ENCODE measurements around the gene GRAMD1A. TPM values are rescaled to one million over a fixed set of nuclear protein-coding genes. Genes with fewer than 3 reads are reported as not detected.
"Not testable (repeated sequence)": the region's sequence is repeated elsewhere in the genome, so short reads cannot be mapped to it uniquely, and the experiment has no call there.

Gene GRAMD1A
- total RNA-seq, 1 donor from 2014 or later, result 67.4 TPM

DNA sequence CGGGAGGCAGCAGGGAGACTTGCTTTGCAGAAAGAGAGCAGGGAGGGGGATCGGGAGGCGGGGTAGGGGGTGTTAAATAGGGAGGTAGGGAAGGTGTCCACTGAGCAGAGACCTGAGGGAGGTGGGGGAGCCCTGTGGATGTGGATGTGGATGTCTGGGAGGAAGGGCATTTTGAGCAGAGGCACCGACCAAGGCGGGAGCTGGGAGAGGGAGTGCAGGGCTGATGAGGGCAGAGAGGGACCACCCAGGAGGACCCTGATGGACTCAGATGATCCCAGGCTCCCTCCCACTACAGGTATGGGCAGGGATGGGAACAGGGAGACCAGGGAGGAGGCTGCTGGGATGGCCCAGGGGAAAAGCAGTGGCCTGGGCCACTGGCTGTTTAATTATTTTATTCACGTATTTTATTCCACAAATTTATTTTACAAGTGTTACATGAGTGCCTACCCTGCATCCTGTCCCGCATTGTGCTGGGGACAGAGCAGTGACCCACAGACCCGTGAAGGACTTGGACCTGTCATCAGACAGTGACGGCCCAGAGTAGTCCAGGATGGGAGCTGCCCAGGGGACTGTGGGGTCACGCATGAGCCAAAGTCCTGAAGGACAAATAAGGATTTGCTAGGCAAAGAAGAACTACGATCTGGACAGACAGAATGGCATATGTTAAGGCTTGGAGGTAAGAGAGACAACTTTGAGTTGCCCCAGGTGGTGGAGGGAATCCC, 5.3 kb downstream of the GRAMD1A start:
- Mint-ChIP-seq H3K4me3 (ENCODE audit: unreplicated experiment) (no peak overlapping the region), H3K9me3 (ENCODE audit: unreplicated experiment) (peaks cover under 1% of the 10 kb centered on the region), H3K4me1 (ENCODE audit: low read depth, unreplicated experiment) (peaks cover 17% of the 10 kb centered on the region), H3K27ac (ENCODE audit: unreplicated experiment) (no peak overlapping the region), H3K36me3 (ENCODE audit: low read depth, unreplicated experiment) (peaks cover 18% of the 10 kb centered on the region), H3K27me3 (ENCODE audit: low read depth, unreplicated experiment) (no peaks in the 10 kb centered on the region)
- Histone ChIP-seq H4K20me1 (ENCODE audit: insufficient read depth, low read length) (peaks cover 78% of the 10 kb centered on the region), H3K79me2 (ENCODE audit: insufficient read depth, low read length) (peaks cover 72% of the 10 kb centered on the region), H3K27ac (ENCODE audit: low read depth, low read length) (peak overlapping the region; percentile 49), H3K9ac (ENCODE audit: low read length) (peak overlapping the region; percentile 41), H3K4me1 (ENCODE audit: insufficient read depth, low read length) (peaks cover 22% of the 10 kb centered on the region), H2AFZ (ENCODE audit: low read depth, low read length) (no peak overlapping the region), H3K36me3 (ENCODE audit: insufficient read depth, low read length) (peaks cover 3% of the 10 kb centered on the region), H3K4me2 (ENCODE audit: low read length) (peak overlapping the region; percentile 64), H3K4me3 (ENCODE audit: insufficient read depth, low read depth, low read length) (no peak overlapping the region), H3K9me3 (ENCODE audit: insufficient read depth, low read depth, low read length) (no peaks in the 10 kb centered on the region), H3K27me3 (ENCODE audit: insufficient read depth, low read length) (no peaks in the 10 kb centered on the region)
- FAIRE-seq (no peak), DNase-seq (ENCODE audit: low read depth) (no peak)
- TF ChIP-seq CTCF (IDR thresholded peaks at IDR 0.05; ENCODE audit: insufficient read depth, low read depth, low read length) (no peak), EZH2 (IDR thresholded peaks at IDR 0.05; ENCODE audit: insufficient read depth, low read length) (no peak)

GRCh38 chr19:35006007-35006341, 5.9 kb downstream of the GRAMD1A start:
- H3K4me3 ChIP-seq (ENCODE audit: insufficient read depth, low read depth, low read length); H3K27me3 Mint-ChIP-seq (ENCODE audit: low read depth, unreplicated experiment); FAIRE-seq; H3K36me3 ChIP-seq (ENCODE audit: insufficient read depth, low read length); H3K9me3 ChIP-seq (ENCODE audit: insufficient read depth, low read depth, low read length); H3K9me3 Mint-ChIP-seq (ENCODE audit: unreplicated experiment); H3K27me3 ChIP-seq (ENCODE audit: insufficient read depth, low read length); H3K4me3 Mint-ChIP-seq (ENCODE audit: unreplicated experiment); H2AFZ ChIP-seq (ENCODE audit: low read depth, low read length); DNase-seq (ENCODE audit: low read depth): not testable (repeated sequence)
- Histone ChIP-seq H3K4me1 (ENCODE audit: insufficient read depth, low read length) (peaks cover 22% of the 10 kb centered on the region), H3K9ac (ENCODE audit: low read length) (peak overlapping the region; percentile 41), H3K4me2 (ENCODE audit: low read length) (peak overlapping the region; percentile 64), H3K79me2 (ENCODE audit: insufficient read depth, low read length) (peaks cover 67% of the 10 kb centered on the region), H4K20me1 (ENCODE audit: insufficient read depth, low read length) (peaks cover 77% of the 10 kb centered on the region), H3K27ac (ENCODE audit: low read depth, low read length) (peak overlapping the region; percentile 49)
- Mint-ChIP-seq H3K36me3 (ENCODE audit: low read depth, unreplicated experiment) (peaks cover 20% of the 10 kb centered on the region), H3K4me1 (ENCODE audit: low read depth, unreplicated experiment) (peaks cover 17% of the 10 kb centered on the region), H3K27ac (ENCODE audit: unreplicated experiment) (peak overlapping the region; percentile 53)

DNA sequence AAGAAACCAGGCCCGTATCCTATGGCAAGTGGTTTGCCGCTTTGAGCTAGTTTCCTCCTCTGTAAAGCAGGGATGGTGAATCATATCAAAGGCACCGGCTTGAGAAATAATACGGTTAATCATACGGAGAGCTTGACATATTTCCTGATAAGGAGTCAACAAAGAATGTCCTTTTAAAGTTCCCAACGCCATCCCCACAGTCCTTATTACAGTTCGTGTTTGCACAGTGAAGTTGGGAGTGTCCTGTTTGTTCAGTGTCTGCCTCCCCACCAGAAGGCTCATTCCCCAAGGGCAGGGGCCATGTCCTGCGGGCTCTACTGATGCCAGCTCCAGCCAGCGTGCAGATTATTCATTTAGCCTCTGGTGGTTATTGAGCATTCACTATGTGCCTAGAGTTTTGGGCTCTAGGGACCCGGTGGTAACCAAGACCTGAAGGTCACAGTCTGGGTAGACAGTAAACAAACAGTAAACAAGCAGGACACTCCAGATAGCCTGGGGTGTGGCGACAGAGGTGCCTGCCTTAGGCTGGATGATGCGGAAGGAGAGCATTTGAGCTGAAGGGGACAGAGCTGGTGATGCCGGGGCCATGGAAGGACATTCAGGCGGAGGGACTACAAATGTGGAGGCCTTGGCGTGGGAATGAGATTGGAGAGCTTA, 6.3 kb downstream of the GRAMD1A start:
- Histone ChIP-seq H3K36me3 (ENCODE audit: insufficient read depth, low read length) (peaks cover 6% of the 10 kb centered on the region), H4K20me1 (ENCODE audit: insufficient read depth, low read length) (peaks cover 72% of the 10 kb centered on the region), H3K27ac (ENCODE audit: low read depth, low read length) (peak overlapping the region; percentile 49), H2AFZ (ENCODE audit: low read depth, low read length) (no peak overlapping the region), H3K4me2 (ENCODE audit: low read length) (peak overlapping the region; percentile 64), H3K9ac (ENCODE audit: low read length) (peak overlapping the region; percentile 41), H3K9me3 (ENCODE audit: insufficient read depth, low read depth, low read length) (no peaks in the 10 kb centered on the region), H3K4me3 (ENCODE audit: insufficient read depth, low read depth, low read length) (no peak overlapping the region), H3K4me1 (ENCODE audit: insufficient read depth, low read length) (peaks cover 22% of the 10 kb centered on the region), H3K27me3 (ENCODE audit: insufficient read depth, low read length) (no peaks in the 10 kb centered on the region), H3K79me2 (ENCODE audit: insufficient read depth, low read length) (peaks cover 62% of the 10 kb centered on the region)
- peaks cover 3% of the 10 kb centered on the region for H3K9me3 Mint-ChIP-seq (ENCODE audit: unreplicated experiment)
- TF ChIP-seq EZH2 (IDR thresholded peaks at IDR 0.05; ENCODE audit: insufficient read depth, low read length), result no peak
- no peak for TF ChIP-seq CTCF (IDR thresholded peaks at IDR 0.05; ENCODE audit: insufficient read depth, low read depth, low read length)
- no peak overlapping the region for H3K4me3 Mint-ChIP-seq (ENCODE audit: unreplicated experiment)
- peak overlapping the region; percentile 53 for H3K27ac Mint-ChIP-seq (ENCODE audit: unreplicated experiment)
- peak; percentile 85 for DNase-seq (ENCODE audit: low read depth)
- peaks cover 17% of the 10 kb centered on the region for H3K4me1 Mint-ChIP-seq (ENCODE audit: low read depth, unreplicated experiment)
- FAIRE-seq, result no peak
- peaks cover 20% of the 10 kb centered on the region for H3K36me3 Mint-ChIP-seq (ENCODE audit: low read depth, unreplicated experiment)
- H3K27me3 Mint-ChIP-seq (ENCODE audit: low read depth, unreplicated experiment), result no peaks in the 10 kb centered on the region

Data from astrocyte (in vitro differentiated cells and primary cell).